Measurements from ENCODE around the gene TSHB.

- TF ChIP-seq CTCF (IDR thresholded peaks at IDR 0.05; ENCODE audit: low read length) (no peak), EZH2 (IDR thresholded peaks at IDR 0.05; ENCODE audit: borderline replicate concordance, low read length) (no peak)
Measured at GRCh38 chr1:115051850-115052249, 22.2 kb downstream of the TSHB start.
